ENCODE data around the gene MAD1L1. TPM values are rescaled to one million over a fixed set of nuclear protein-coding genes. Genes with fewer than 3 reads are reported as not detected.

Gene MAD1L1
- total RNA-seq, 4 donors from 2014 or later: 22.3 to 56.6 (median 35.0) TPM

DNA sequence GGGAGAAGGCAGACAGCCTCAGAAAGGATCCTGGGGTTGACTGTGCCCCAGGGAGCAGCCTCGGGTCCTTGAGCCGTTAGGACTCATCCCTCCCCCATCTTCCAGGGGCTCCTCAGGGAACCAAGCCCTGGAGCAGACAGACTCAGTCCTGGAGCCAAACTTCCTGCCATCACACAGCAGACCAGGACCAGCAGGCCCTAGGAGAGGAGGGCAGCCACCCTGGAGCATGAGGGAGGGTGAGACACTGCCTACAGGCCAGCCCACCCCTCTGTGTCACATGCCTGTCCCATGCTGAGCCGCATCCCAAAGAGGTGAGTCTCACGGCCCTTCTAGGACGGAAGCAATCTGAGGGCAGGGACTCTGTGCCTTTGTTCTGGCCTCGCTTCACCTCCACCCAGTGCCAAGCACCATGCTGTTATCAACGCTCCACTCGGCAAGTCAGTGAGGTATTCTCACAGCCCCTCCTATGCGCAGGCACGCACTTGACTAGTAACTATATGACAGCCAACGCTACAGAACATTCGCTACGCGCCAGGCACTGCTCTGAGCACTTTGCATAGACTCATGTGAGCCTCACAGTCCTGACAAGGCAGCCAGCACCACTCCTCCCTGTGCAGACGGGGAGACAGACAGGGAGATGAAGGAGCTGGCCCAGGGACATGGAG lies 19.1 kb downstream of the MAD1L1 start:
- WGBS, 2 donors (ENCODE audit: low coverage in 1 of 2): 40 to 80% methylated on average over 1 to 3 of the region's 15 CpGs
- TF ChIP-seq POLR2AphosphoS5 (IDR thresholded peaks at IDR 0.05) (no peak), EP300 (IDR thresholded peaks at IDR 0.05) (no peak), POLR2A (IDR thresholded peaks at IDR 0.05) (no peak)
- TF ChIP-seq, protein P1, sequence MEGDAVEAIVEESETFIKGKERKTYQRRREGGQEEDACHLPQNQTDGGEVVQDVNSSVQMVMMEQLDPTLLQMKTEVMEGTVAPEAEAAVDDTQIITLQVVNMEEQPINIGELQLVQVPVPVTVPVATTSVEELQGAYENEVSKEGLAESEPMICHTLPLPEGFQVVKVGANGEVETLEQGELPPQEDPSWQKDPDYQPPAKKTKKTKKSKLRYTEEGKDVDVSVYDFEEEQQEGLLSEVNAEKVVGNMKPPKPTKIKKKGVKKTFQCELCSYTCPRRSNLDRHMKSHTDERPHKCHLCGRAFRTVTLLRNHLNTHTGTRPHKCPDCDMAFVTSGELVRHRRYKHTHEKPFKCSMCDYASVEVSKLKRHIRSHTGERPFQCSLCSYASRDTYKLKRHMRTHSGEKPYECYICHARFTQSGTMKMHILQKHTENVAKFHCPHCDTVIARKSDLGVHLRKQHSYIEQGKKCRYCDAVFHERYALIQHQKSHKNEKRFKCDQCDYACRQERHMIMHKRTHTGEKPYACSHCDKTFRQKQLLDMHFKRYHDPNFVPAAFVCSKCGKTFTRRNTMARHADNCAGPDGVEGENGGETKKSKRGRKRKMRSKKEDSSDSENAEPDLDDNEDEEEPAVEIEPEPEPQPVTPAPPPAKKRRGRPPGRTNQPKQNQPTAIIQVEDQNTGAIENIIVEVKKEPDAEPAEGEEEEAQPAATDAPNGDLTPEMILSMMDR (IDR thresholded peaks at IDR 0.05): no peak
- H3K9me3 ChIP-seq: no peaks in the 10 kb centered on the region
- H3K36me3 ChIP-seq: peaks cover 0 to 85% of the 10 kb centered on the region in 2 donors
- peaks cover 0 to 9% (median 4%) of the 10 kb centered on the region in 3 donors for H3K4me1 ChIP-seq
- no peaks in the 10 kb centered on the region for H3K27me3 ChIP-seq
- H3K27ac ChIP-seq: no peak overlapping the region
- ATAC-seq: no peak
- H3K4me3 ChIP-seq: no peak overlapping the region

GRCh38 chr7:2212906-2213305 lies 19.8 kb downstream of the MAD1L1 start:
- peaks cover 0 to 9% (median 4%) of the 10 kb centered on the region in 3 donors for H3K4me1 ChIP-seq
- ATAC-seq: no peak
- WGBS, 2 donors (ENCODE audit: low coverage in 1 of 2): 97 to 100% methylated on average over 2 to 4 of the region's 10 CpGs
- TF ChIP-seq, protein P1 (IDR thresholded peaks at IDR 0.05): no peak
- no peak for TF ChIP-seq POLR2A (IDR thresholded peaks at IDR 0.05)
- no peak for TF ChIP-seq POLR2AphosphoS5 (IDR thresholded peaks at IDR 0.05)
- no peak for TF ChIP-seq EP300 (IDR thresholded peaks at IDR 0.05)
- H3K4me3 ChIP-seq: no peak overlapping the region
- H3K27me3 ChIP-seq: no peaks in the 10 kb centered on the region
- H3K9me3 ChIP-seq: no peaks in the 10 kb centered on the region
- H3K27ac ChIP-seq: no peak overlapping the region
- H3K36me3 ChIP-seq: peaks cover 0 to 85% of the 10 kb centered on the region in 2 donors

GRCh38 chr7:2211926-2212325 lies 20.8 kb downstream of the MAD1L1 start:
- Histone ChIP-seq H3K4me1 (peaks cover 0 to 9% (median 4%) of the 10 kb centered on the region in 3 donors), H3K27me3 (no peaks in the 10 kb centered on the region), H3K27ac (no peak overlapping the region), H3K4me3 (no peak overlapping the region), H3K36me3 (peaks cover 0 to 85% of the 10 kb centered on the region in 2 donors), H3K9me3 (no peaks in the 10 kb centered on the region)
- no peak for TF ChIP-seq EP300 (IDR thresholded peaks at IDR 0.05)
- TF ChIP-seq POLR2AphosphoS5 (IDR thresholded peaks at IDR 0.05): no peak
- no peak for TF ChIP-seq POLR2A (IDR thresholded peaks at IDR 0.05)
- TF ChIP-seq, protein P1 (IDR thresholded peaks at IDR 0.05): no peak
- 88 to 100% methylated on average over 3 to 7 of the region's 13 CpGs for WGBS, 2 donors (ENCODE audit: low coverage in 1 of 2)
- no peak for ATAC-seq

DNA sequence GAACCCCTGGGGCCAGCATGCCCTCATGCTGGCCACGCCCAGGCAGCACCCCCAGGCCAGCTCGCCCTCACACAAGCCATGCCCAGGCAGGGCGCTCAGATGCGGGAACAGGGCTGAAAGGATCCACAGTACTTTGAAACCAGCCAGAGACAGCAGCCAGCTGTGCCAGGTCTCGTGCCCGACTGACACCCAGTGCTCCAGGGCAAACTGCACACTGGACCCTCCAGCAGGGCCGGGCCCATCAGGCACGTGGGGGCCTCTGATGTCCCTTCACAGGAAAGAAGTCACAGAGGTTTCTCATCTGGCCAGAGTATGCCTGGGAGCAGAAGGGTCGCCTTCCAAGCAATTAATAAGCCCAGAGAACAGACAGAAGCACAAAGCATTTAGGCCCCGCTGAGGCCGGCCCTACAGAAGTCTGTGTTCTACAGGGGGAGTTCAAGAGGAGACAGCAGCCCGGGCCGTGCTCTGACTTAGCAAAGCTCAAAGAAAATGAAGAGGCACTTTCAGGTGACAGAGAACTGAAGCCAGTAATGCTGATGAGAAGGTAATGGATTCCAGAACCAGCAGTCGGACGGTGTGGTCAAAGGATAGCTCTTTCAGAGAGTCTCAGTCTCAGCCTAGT lies 21.4 kb downstream of the MAD1L1 start:
- Histone ChIP-seq H3K4me3 (no peak overlapping the region), H3K27me3 (no peaks in the 10 kb centered on the region), H3K4me1 (peaks cover 0 to 9% (median 4%) of the 10 kb centered on the region in 3 donors), H3K27ac (no peak overlapping the region), H3K9me3 (no peaks in the 10 kb centered on the region), H3K36me3 (peaks cover 0 to 79% of the 10 kb centered on the region in 2 donors)
- 68 to 76% methylated on average over 4 to 7 of the region's 15 CpGs for WGBS, 2 donors (ENCODE audit: low coverage in 1 of 2)
- ATAC-seq: no peak
- no peak for TF ChIP-seq POLR2AphosphoS5 (IDR thresholded peaks at IDR 0.05)
- no peak for TF ChIP-seq POLR2A (IDR thresholded peaks at IDR 0.05)
- no peak for TF ChIP-seq EP300 (IDR thresholded peaks at IDR 0.05)
- TF ChIP-seq, protein P1 (IDR thresholded peaks at IDR 0.05): no peak
